AG09309 (cell line): ENCODE measurements around the gene TGFBR3L.

ENCODE experiments used
- DNase-seq: peaks from one replicate; pipeline ENCODE4 v3.0.0-alpha.2; 2010; ENCODE audit warnings: low read depth
- H3K4me3 ChIP-seq: 2 replicates; pipeline ENCODE4 v1.5.1; 2011; ENCODE audit warnings: mild to moderate bottlenecking, low read depth, low read length, moderate library complexity; ENCODE audit not compliant: control insufficient read depth
- TF ChIP-seq, protein P1 (sequence below): IDR thresholded peaks from 2 replicates; pipeline ENCODE4 v1.5.1; 2011; ENCODE audit warnings: mild to moderate bottlenecking, low read depth, low read length, inconsistent platforms; ENCODE audit not compliant: insufficient read depth, control insufficient read depth; ENCODE audit errors: missing control alignments

Gene TGFBR3L

DNA sequence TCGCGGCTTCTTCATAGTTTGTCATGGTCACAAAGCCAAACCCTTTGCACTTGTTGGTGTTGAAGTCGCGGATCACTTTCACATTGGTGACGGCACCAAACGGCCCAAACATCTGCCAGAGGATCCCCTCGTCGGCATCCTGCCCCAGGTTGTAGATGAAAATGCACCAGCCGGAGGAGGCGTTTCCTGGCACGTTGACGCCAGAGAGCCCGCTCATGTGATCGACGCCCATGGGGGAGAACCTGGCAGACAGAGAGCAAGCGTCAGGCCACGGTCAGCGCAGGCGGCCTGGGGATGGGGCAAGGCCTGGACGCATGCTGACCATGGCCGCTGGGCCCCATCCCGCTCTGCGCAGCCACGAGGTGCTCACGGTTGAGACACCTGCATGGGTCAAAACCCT, 48.9 kb downstream of the TGFBR3L start:
- H3K4me3 ChIP-seq, result no peak overlapping the region
- no peak for DNase-seq
- TF ChIP-seq, protein P1, sequence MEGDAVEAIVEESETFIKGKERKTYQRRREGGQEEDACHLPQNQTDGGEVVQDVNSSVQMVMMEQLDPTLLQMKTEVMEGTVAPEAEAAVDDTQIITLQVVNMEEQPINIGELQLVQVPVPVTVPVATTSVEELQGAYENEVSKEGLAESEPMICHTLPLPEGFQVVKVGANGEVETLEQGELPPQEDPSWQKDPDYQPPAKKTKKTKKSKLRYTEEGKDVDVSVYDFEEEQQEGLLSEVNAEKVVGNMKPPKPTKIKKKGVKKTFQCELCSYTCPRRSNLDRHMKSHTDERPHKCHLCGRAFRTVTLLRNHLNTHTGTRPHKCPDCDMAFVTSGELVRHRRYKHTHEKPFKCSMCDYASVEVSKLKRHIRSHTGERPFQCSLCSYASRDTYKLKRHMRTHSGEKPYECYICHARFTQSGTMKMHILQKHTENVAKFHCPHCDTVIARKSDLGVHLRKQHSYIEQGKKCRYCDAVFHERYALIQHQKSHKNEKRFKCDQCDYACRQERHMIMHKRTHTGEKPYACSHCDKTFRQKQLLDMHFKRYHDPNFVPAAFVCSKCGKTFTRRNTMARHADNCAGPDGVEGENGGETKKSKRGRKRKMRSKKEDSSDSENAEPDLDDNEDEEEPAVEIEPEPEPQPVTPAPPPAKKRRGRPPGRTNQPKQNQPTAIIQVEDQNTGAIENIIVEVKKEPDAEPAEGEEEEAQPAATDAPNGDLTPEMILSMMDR, result no peak

DNA sequence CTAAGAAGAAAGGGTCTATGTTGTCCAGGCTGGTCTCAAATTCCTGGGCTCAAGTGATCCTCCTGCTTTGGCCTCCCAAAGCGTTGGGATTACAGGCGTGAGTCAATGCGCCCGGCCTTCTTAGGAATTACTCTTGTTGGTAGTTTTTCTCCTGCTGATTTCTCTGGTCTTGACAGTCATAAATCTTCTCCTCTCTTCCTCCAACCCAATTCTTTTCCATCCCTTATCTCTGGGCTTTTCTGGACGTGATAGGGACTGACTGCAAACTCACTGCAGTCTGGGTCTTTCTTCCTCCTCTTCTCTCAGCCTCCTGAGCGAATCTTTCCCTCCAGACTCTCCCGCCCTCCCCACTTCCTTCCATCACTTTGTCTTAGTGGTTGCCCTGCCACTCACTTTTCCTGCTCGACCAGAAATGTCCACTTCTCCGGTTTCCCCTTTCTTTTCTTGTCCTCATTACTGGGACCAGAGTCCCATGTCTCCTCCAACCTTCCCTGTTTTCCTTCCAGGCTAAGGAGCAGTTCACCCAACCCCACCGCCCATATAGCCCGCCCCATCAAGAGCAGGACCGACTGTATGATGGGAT, 50.7 kb downstream of the TGFBR3L start:
- H3K4me3 ChIP-seq, result no peak overlapping the region
- DNase-seq, result no peak
- TF ChIP-seq, protein P1, result no peak

DNA sequence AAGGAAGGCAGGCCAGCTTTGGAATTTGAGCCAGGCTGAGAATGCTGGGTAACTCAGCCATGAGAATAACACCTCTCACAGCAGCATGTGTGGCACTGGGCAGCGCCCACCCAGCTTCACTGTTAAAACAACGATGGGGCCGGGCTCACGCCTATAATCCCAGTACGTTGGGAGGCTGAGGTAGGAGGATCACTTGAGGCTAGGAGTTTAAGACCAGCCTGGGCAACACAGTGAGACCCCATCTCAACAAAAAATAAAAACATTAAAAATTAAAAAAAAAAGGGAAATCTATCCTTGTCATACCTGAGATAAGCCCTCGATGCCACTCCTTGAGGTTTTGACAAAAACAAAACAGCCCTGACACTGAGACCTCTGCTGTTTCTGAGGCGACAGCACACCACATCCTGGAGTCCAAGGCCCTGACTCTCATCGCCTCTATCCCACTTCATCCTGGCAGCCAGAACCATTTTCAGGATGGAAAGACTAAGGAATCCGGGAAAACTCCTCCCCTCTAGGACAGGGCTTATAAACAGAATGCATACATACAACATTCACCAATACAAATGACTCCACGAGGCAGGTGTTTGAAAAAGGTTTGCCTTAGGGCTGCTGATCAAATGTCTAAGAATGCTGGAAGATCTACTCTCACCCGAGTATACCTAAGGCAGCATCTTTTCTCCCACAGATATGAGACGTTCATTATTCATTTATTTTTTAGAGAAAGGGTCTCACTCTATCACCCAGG, 51.5 kb downstream of the TGFBR3L start:
- no peak overlapping the region for H3K4me3 ChIP-seq
- TF ChIP-seq, protein P1, result no peak
- DNase-seq, result no peak

- DNase-seq, result no peak
- no peak overlapping the region for H3K4me3 ChIP-seq
- TF ChIP-seq, protein P1, result no peak
These were observed 53.6 kb downstream of the TGFBR3L start for GRCh38 chr19:7968008-7968795.
